GM12872 (cell line): Measurements from ENCODE around the gene MCEE.

Experiments used
- TF ChIP-seq, protein P1 (sequence below): IDR thresholded peaks from 3 replicates; pipeline ENCODE4 v1.5.1; 2011; ENCODE audit warnings: low read depth, mild to moderate bottlenecking, low read length, moderate library complexity; ENCODE audit not compliant: insufficient read depth

MCEE gene

DNA sequence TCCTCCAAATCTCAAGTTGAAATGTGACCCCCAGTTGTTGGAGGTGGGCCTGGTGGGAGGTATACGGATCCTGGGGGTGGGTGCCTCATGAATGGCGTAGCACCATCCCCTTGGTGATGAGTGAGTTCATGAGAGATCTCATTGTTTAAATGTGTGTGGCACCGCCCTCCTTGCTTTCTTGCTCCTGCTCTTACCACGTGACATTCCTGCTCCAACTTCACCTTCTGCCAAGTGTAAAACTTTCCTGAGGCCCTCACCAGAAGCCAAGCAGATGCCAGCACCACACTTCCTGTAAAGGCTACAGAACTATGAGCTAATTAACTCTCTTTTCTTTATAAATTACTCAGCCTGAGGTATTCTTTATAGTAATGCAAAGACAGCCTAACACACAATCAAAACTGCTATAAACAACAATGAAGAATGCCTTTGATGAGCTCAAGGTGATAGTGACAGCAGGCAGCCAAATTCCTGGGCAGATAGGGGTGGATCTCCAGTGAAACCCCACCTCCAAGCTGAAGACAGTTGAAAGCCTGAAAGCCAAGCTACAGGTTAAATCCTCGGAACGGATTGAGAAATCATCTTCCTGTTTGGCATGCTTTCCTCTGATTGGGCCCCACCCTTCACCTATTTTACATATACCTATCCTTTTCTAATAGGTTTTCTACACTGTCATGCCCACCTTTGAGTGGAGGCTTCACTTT, 26.9 kb downstream of the MCEE start:
- TF ChIP-seq, protein P1, sequence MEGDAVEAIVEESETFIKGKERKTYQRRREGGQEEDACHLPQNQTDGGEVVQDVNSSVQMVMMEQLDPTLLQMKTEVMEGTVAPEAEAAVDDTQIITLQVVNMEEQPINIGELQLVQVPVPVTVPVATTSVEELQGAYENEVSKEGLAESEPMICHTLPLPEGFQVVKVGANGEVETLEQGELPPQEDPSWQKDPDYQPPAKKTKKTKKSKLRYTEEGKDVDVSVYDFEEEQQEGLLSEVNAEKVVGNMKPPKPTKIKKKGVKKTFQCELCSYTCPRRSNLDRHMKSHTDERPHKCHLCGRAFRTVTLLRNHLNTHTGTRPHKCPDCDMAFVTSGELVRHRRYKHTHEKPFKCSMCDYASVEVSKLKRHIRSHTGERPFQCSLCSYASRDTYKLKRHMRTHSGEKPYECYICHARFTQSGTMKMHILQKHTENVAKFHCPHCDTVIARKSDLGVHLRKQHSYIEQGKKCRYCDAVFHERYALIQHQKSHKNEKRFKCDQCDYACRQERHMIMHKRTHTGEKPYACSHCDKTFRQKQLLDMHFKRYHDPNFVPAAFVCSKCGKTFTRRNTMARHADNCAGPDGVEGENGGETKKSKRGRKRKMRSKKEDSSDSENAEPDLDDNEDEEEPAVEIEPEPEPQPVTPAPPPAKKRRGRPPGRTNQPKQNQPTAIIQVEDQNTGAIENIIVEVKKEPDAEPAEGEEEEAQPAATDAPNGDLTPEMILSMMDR: no peak

DNA sequence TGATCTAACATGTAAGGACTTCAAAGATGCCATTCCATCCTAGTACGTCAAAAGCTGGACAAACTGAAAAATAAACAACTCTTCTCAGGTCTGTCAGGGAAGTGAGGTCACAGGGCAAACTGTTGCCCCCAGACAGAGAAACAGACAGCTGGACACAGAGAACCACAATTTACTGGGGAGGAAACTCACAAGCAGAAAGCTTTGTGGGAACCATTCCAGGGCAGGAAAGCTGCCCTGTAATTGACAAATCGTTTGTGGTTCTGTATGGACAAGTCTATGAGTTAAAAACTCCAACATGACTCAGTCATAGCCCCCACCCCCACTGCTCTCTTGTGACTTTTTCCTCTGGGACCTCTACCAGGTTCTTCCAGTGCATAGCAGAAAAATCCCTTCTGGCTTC, 28.4 kb downstream of the MCEE start:
- TF ChIP-seq, protein P1: no peak

DNA sequence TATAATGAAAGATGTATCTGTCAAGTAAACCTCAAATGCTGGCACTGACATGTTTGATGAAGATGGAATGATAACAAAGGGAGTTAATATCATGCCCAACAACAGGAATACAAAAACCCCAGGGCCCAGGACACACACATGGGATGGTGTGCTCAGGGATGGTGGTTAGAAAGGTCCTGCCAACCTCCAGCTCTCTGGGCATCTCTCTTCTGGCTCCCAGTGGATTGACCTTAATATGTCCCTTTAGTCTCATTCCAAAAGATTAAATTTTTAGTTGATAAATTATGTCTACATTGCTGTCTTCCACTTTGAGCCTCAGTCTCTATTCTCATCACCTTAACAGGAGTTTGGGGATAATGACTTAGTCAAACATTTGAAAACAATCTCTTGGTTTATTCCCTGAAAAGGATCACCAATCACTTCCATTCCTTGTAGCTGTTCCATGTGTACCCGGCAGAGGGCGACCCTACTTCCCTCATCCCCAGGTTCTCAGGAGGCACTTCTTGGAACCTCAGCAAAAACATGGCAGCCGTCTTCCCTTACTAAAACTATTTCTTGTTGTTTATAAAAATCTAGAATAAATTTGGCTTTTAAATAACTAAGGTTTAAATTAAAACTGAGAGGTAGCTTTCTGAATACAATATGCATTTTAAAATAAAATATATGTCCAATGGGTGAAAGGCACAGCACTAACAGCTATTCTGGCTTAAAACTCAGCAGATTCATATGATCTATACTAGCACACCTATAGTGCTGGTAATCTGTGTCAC, 29.6 kb downstream of the MCEE start:
- TF ChIP-seq, protein P1: peak; percentile 66

DNA sequence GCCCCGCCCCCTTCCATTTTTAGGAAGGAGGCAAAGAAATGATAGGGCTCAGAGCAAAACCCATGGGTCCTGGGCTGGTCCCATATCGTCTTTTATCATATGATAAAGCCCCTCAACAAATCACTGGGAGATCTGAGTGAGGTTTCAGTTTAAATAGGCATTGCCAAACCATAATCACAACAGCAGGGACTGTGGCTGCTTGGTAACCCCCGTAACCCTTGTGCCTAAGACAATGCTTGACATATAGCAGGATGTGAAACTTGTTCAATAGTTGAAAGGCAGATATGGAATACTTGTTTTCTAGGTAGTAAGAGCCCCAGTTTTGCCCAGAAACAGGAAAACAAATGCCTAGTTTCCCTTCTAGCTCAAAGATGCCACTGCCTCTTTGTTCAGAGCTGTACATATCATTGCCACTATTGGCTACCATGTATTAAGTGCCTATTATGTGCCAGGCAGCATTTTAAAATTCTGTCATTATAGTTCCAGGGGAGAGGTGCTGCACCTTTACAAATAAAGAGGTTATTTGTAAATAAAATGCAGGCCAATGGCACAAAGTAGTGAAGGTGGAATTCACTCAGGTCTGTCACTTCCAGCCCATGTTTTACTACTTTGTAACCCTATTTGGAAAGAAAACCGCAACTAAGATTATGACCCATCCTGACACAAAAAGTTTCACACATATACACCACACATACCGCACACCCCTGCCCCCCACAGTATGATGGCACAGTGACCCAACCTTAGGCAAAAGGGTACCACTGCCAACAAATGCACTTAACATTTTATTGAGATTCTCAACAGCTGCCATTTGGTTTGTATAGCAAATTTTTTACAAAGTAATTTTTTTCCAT, 47.4 kb downstream of the MCEE start:
- TF ChIP-seq, protein P1: no peak

DNA sequence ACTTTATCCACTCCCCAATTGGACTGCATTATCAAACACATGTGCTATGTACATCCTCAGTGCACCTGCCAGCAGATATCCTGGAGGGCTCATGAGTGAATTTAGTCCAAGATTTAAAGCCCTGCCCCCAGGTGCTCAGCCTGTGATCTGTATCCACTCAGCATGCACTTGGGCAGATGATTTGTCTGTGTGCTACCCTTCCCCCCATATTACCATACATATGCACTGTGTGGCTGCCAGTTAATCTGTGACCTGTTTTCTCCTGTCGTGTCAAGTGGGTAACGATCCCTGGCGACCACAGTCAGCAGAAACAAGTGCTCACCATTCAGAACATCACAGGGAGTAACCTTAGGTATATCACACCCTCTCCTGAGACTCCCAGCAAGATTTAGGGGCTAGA, 51.4 kb downstream of the MCEE start:
- TF ChIP-seq, protein P1: no peak

DNA sequence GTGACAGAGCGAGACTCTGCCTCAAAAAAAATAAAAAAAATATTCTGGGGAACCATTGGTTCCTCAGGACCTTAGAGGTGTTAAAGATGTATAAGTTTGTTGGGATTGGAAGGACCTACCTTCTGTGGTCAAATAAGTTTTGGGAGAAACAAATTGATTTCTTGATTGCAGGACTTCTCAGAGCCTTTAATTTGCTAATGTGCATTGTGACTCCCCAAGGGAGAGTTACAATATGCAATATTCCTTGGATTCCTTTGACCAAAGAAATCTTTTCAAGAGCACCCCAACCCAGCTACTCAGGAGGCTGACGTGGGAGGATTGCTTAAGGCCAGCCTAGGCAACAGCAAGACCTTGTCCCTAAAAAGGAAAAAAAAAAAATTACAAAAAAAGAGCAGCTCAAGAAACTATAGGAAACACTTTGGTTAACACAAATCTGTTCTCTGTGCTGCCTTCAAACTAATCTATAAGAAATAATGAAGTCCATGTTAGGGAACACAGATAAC, 55.1 kb downstream of the MCEE start:
- TF ChIP-seq, protein P1: no peak

DNA sequence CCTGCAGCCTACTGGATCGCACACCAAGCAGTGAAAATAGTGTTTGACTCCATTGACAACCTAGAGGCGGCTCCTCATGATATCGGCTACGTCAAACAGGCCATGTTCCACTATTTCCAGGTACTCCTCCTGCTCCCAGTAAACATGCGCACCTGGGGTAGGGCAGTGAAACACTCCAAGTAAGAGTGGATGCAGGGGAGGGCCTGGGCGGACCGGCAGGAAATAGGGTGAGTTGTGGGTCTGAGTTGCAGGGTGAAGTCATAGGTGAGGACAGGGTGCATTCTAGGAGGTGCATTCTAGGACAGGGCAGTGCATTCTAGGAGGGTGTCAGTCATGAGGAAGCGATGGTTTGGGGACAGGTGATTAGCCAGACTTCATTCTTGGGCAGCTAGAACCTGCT, 56.6 kb downstream of the MCEE start:
- TF ChIP-seq, protein P1: no peak
